GM19397 (cell line): ENCODE data around the gene SNX9.
"Not testable (repeated sequence)": the region's sequence is repeated elsewhere in the genome, so short reads cannot be mapped to it uniquely, and the experiment has no call there.

Source experiments
- ATAC-seq: cut with Tn5 transposase; IDR thresholded peaks from one replicate; pipeline ENCODE4 v1.9.1; 2021; ENCODE audit warnings: mild to moderate bottlenecking, moderate library complexity; ENCODE audit not compliant: unreplicated experiment

Gene SNX9

GRCh38 chr6:157967020-157967419 is 144.0 kb downstream of the SNX9 start:
- ATAC-seq, result no peak

- no peak for ATAC-seq
Observed at GRCh38 chr6:157967486-157967885, 144.4 kb downstream of the SNX9 start.

- not testable (repeated sequence) for ATAC-seq
Observed at GRCh38 chr6:157972177-157972576, 149.1 kb downstream of the SNX9 start.

- no peak for ATAC-seq
Observed at GRCh38 chr6:157974341-157974894, 151.4 kb downstream of the SNX9 start.

- ATAC-seq, result no peak
Observed at GRCh38 chr6:157974967-157975366, 151.9 kb downstream of the SNX9 start.

- ATAC-seq, result no peak
Observed at GRCh38 chr6:157975456-157975855, 152.4 kb downstream of the SNX9 start.

- ATAC-seq, result no peak
Observed at GRCh38 chr6:157976345-157977175, 153.5 kb downstream of the SNX9 start.

GRCh38 chr6:157977176-157977804 is 154.2 kb downstream of the SNX9 start:
- ATAC-seq, result no peak

- ATAC-seq, result no peak
Observed at GRCh38 chr6:157978021-157978783, 155.2 kb downstream of the SNX9 start.

GRCh38 chr6:157980288-157981131 is 157.5 kb downstream of the SNX9 start:
- peak; percentile 10 for ATAC-seq

GRCh38 chr6:157981132-157981394 is 158.0 kb downstream of the SNX9 start:
- ATAC-seq, result no peak

- peak; percentile 80 for ATAC-seq
Observed at GRCh38 chr6:157981395-157982101, 158.5 kb downstream of the SNX9 start, which contains the start of gene SYNJ2. Gene SYNJ2 (plus strand): TSS chr6:157981863. CDS start chr6:157981962, 99 bp downstream.

- ATAC-seq, result peak; percentile 24
Observed at GRCh38 chr6:157982102-157982562, 159.1 kb downstream of the SNX9 start.

- no peak for ATAC-seq
Observed at GRCh38 chr6:157982563-157983405, 159.7 kb downstream of the SNX9 start.

- no peak for ATAC-seq
Observed at GRCh38 chr6:157983406-157984119, 160.5 kb downstream of the SNX9 start.

GRCh38 chr6:157984128-157984527 is 161.1 kb downstream of the SNX9 start:
- ATAC-seq, result no peak

GRCh38 chr6:157984686-157985225 is 161.7 kb downstream of the SNX9 start:
- ATAC-seq, result no peak
